ENCODE measurements around the gene SEPTIN3.

DNA sequence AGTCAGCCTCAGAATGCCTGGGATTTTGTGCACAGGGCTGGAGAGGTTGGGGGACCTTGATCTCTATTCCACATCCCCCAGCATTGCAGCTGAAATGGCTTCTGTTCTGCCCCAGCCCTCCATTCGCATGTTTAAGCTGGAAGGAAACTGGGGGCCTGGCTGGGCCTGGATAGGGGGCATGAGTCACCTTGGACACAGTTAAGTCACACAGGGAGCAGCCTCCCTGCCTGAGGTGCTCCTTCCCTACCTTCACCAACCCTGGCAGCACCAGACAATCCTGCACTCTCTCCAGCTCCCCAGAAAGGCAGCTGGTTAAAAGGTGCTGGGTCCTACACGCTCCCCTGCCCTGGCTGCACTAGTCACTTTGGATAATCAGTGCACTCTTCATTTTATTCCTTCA is 16.5 kb upstream of the SEPTIN3 start:
- TF ChIP-seq POLR2AphosphoS5 (IDR thresholded peaks at IDR 0.05; ENCODE audit: low read depth, low read length) (no peak), SIN3A (IDR thresholded peaks at IDR 0.05; ENCODE audit: borderline replicate concordance, insufficient read depth, low read depth, low read length) (no peak)
- TF ChIP-seq, protein P1, sequence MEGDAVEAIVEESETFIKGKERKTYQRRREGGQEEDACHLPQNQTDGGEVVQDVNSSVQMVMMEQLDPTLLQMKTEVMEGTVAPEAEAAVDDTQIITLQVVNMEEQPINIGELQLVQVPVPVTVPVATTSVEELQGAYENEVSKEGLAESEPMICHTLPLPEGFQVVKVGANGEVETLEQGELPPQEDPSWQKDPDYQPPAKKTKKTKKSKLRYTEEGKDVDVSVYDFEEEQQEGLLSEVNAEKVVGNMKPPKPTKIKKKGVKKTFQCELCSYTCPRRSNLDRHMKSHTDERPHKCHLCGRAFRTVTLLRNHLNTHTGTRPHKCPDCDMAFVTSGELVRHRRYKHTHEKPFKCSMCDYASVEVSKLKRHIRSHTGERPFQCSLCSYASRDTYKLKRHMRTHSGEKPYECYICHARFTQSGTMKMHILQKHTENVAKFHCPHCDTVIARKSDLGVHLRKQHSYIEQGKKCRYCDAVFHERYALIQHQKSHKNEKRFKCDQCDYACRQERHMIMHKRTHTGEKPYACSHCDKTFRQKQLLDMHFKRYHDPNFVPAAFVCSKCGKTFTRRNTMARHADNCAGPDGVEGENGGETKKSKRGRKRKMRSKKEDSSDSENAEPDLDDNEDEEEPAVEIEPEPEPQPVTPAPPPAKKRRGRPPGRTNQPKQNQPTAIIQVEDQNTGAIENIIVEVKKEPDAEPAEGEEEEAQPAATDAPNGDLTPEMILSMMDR (IDR thresholded peaks at IDR 0.05): no peak
